Measurements from ENCODE around the gene IPP.

The IPP gene

DNA sequence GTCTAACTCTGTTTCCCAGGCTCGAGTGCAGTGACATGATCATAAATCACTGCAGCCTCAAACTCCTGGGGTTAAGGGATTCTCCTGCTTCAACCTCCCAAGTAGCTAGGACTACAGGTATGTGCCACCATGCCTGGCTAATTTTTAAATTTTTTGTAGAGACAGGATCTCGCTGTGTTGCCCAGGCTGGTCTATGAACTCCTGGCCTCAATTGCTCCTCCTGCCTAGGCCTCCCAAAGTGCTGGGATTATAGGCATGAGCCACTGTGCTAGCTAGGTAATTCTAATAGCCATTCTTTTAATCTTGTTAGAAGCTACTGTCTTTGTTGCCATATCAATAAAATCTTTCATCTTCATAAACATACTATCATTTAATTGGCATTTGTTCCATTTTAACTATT is 39.1 kb upstream of the IPP start:
- TF ChIP-seq, protein P1, sequence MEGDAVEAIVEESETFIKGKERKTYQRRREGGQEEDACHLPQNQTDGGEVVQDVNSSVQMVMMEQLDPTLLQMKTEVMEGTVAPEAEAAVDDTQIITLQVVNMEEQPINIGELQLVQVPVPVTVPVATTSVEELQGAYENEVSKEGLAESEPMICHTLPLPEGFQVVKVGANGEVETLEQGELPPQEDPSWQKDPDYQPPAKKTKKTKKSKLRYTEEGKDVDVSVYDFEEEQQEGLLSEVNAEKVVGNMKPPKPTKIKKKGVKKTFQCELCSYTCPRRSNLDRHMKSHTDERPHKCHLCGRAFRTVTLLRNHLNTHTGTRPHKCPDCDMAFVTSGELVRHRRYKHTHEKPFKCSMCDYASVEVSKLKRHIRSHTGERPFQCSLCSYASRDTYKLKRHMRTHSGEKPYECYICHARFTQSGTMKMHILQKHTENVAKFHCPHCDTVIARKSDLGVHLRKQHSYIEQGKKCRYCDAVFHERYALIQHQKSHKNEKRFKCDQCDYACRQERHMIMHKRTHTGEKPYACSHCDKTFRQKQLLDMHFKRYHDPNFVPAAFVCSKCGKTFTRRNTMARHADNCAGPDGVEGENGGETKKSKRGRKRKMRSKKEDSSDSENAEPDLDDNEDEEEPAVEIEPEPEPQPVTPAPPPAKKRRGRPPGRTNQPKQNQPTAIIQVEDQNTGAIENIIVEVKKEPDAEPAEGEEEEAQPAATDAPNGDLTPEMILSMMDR (IDR thresholded peaks at IDR 0.05; ENCODE audit: low read depth, low read length, missing control alignments), result no peak
- in situ Hi-C loops (cut with HindIII; ENCODE audit: low pct_ligation_motif_present, low sequenced_read_pairs), result no loop called here
- no peak for DNase-seq
- Histone ChIP-seq H3K27me3 (replicated peaks) (no peaks in the 10 kb centered on the region), H3K36me3 (replicated peaks) (no peaks in the 10 kb centered on the region), H3K4me3 (ENCODE audit: low read depth, low read length) (no peak overlapping the region), H3K27ac (no peak overlapping the region)

DNA sequence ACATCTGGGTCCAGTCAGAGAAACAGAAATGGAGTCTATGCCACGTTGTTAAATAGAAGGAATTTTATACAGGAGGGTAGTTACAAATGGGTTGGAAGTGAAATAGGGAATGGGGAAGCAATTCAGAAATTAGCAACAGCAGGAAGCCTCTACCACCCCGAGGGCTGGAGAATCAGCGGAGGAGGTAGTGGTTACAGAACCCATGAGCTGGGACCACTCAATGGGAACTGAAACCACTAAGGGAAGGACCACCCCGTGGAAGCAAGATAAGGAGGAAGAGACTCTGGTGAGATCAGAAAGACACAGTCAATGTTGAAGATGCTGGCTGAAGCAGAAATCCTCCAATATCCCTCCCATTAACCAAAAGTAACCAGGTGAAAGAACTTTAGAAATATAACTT is 37.5 kb upstream of the IPP start:
- in situ Hi-C loops (cut with HindIII; ENCODE audit: low pct_ligation_motif_present, low sequenced_read_pairs), result no loop called here
- no peaks in the 10 kb centered on the region for H3K27me3 ChIP-seq (replicated peaks)
- no peaks in the 10 kb centered on the region for H3K36me3 ChIP-seq (replicated peaks)
- TF ChIP-seq, protein P1 (IDR thresholded peaks at IDR 0.05; ENCODE audit: low read depth, low read length, missing control alignments), result no peak
- DNase-seq, result no peak
- H3K4me3 ChIP-seq (ENCODE audit: low read depth, low read length), result no peak overlapping the region
- H3K27ac ChIP-seq, result no peak overlapping the region

DNA sequence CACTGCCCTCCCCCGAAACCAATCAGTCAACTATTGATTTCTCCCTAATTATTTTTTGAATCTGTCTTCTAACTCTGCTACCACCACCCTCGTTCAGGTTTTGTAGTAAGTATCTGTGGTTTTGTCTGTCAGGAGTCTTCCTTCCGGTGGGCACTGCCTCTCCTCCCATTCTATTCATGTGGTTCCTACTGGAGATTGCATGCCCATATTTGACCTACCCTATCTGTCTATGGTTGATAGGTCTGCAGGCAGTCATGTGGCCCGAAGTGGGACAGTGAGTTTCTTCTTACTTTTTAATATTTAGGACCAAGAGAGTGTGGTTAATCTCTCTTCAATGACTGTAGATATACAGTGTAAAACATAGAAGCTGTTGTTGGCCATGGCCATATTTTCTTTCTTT is 35.1 kb upstream of the IPP start:
- no peaks in the 10 kb centered on the region for H3K36me3 ChIP-seq (replicated peaks)
- no peak overlapping the region for H3K4me3 ChIP-seq (ENCODE audit: low read depth, low read length)
- TF ChIP-seq, protein P1 (IDR thresholded peaks at IDR 0.05; ENCODE audit: low read depth, low read length, missing control alignments), result no peak
- H3K27me3 ChIP-seq (replicated peaks), result peaks cover 2% of the 10 kb centered on the region
- in situ Hi-C loops (cut with HindIII; ENCODE audit: low pct_ligation_motif_present, low sequenced_read_pairs), result no loop called here
- DNase-seq, result no peak
- H3K27ac ChIP-seq, result no peak overlapping the region

DNA sequence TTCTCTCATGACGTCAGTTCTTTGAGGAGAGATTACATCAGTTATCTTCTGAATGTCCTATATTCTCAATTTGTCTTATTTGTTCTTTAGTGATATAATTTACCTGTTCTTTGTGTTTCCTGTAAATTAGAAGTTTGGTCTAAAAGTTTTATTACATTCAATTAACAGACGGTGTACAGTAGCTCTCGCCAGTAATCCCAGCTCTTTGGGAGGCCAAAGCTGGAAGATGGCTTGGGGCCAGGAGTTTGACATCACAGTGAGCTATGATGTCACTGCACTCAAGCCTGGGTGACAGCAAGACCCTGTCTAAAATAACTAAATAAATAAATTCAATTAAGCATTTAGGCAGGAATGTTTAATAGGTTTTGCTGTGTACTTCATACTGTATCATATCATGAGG is 25.3 kb upstream of the IPP start:
- TF ChIP-seq, protein P1 (IDR thresholded peaks at IDR 0.05; ENCODE audit: low read depth, low read length, missing control alignments), result no peak
- DNase-seq, result no peak
- H3K27me3 ChIP-seq (replicated peaks), result peaks cover 1% of the 10 kb centered on the region
- H3K4me3 ChIP-seq (ENCODE audit: low read depth, low read length), result no peak overlapping the region
- H3K36me3 ChIP-seq (replicated peaks), result no peaks in the 10 kb centered on the region
- in situ Hi-C loops (cut with HindIII; ENCODE audit: low pct_ligation_motif_present, low sequenced_read_pairs), result no loop called here
- H3K27ac ChIP-seq, result no peak overlapping the region

DNA sequence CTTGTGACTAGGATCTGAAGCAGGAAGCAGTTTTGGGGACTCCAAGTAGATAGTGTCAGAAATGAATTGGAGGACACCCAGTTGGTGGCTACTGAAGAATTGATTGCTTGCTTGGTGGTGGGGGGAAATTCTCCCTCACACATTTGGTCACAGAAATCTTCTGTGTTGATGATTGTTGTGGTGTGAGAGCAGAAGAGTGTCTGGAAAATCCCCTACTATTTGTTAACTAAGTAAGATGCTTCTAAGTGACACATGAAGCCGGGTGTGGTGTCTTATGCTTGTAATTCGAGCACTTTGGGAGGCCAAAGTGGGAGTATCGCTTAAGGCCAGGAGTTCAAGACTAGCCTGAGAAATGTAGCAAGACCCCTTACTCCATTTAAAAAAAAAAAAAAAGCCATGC is 22.5 kb upstream of the IPP start:
- H3K4me3 ChIP-seq (ENCODE audit: low read depth, low read length), result no peak overlapping the region
- no peaks in the 10 kb centered on the region for H3K36me3 ChIP-seq (replicated peaks)
- TF ChIP-seq, protein P1 (IDR thresholded peaks at IDR 0.05; ENCODE audit: low read depth, low read length, missing control alignments), result no peak
- in situ Hi-C loops (cut with HindIII; ENCODE audit: low pct_ligation_motif_present, low sequenced_read_pairs), result no loop called here
- H3K27ac ChIP-seq, result no peak overlapping the region
- H3K27me3 ChIP-seq (replicated peaks), result no peaks in the 10 kb centered on the region
- no peak for DNase-seq

DNA sequence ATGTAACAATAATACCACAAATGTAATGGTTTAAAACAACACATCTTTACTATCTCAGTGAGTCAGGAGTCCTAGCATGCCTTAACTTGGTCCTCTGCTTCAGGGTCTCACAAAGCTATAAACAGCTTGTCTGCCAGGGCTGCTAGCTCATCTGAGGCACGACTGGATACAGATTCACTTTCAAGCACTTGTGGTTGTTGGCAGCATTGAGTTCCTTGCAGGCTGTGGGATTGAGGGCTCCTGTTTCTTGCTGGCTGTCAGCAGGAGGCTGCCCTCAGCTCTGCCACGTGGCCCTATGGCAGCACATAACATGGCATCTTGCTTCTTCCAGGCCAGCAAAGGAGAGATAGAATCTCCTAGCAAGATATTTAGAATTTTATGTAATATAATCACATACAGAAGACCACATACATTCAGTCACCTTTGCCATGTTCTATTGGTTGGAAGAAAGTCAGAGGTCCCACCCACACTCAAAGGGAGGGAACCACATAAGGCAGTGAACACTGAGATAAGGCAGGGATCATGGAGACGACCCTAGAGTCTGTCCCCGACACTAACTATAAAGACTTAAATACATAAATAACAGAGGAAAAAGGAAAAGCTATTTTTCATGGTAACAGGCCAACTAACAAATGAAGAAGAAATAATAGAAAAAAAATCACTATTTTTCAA is 18.9 kb upstream of the IPP start:
- TF ChIP-seq, protein P1 (IDR thresholded peaks at IDR 0.05; ENCODE audit: low read depth, low read length, missing control alignments), result no peak
- in situ Hi-C loops (cut with HindIII; ENCODE audit: low pct_ligation_motif_present, low sequenced_read_pairs), result no loop called here
- DNase-seq, result peak; percentile 88
- Histone ChIP-seq H3K4me3 (ENCODE audit: low read depth, low read length) (no peak overlapping the region), H3K27ac (peak overlapping the region; percentile 60), H3K27me3 (replicated peaks) (no peaks in the 10 kb centered on the region), H3K36me3 (replicated peaks) (no peaks in the 10 kb centered on the region)
